HFFc6 (cell line): ENCODE results near the gene CDC5L. TPM values are rescaled to one million over a fixed set of nuclear protein-coding genes. Genes with fewer than 3 reads are reported as not detected.

Experiments
- DNase-seq: peaks from one replicate; pipeline ENCODE4 v3.0.0-alpha.2; 2018
- H3K27ac Mint-ChIP-seq: 2 replicates; pipeline ENCODE4 v1.8.0; 2020; ENCODE audit warnings: mild to moderate bottlenecking, mixed read lengths
- H3K27me3 Mint-ChIP-seq: 2 replicates; pipeline ENCODE4 v1.8.0; 2021; ENCODE audit warnings: mild to moderate bottlenecking, moderate library complexity, mixed read lengths; ENCODE audit not compliant: insufficient read depth
- H3K36me3 Mint-ChIP-seq: 2 replicates; pipeline ENCODE4 v1.8.0; 2021; ENCODE audit warnings: low read depth, mixed read lengths
- H3K4me1 Mint-ChIP-seq: 2 replicates; pipeline ENCODE4 v1.8.0; 2020; ENCODE audit warnings: low read depth, mixed read lengths
- H3K4me3 Mint-ChIP-seq: 2 replicates; pipeline ENCODE4 v1.8.0; 2020; ENCODE audit warnings: mild to moderate bottlenecking, moderate library complexity, mixed read lengths
- H3K9me3 Mint-ChIP-seq: 2 replicates; pipeline ENCODE4 v1.8.0; 2020; ENCODE audit warnings: mild to moderate bottlenecking, mixed read lengths
- CTCF ChIP-seq: fragments of 200-600 bp; sonication (generic); IDR thresholded peaks from 2 replicates; pipeline ENCODE4 v1.5.0; 2021; ENCODE audit warnings: antibody characterized with exemption, mild to moderate bottlenecking
- total RNA-seq, 6 experiments: library from RNA; stranded (reverse); fragmentation: NEBNext Ultra II Directional; extraction: Animal tissue kit (Norgen Biotek cat#: 25700); gene quantifications; 2 replicates in 1 of 6; 3 replicates in 5 of 6; pipeline ENCODE4 v1.2.3, GENCODE V29; 2021

The CDC5L gene
- total RNA-seq, 6 experiments from 2014 or later: 17.9 to 23.5 (median 21.6) TPM

- Mint-ChIP-seq H3K9me3 (no peaks in the 10 kb centered on the region), H3K27me3 (peaks cover 5% of the 10 kb centered on the region), H3K4me3 (peak overlapping the region; percentile 94), H3K27ac (peak overlapping the region; percentile 94), H3K36me3 (peaks cover 13% of the 10 kb centered on the region; the same call in 1 of the 2 replicates), H3K4me1 (peaks cover 35% of the 10 kb centered on the region)
- no peak for TF ChIP-seq CTCF
- DNase-seq: no peak
Observed at GRCh38 chr6:44386364-44386928, 1.1 kb upstream of the CDC5L start.

GRCh38 chr6:44386929-44387345 is 569 bp upstream of the CDC5L start:
- peaks cover 35% of the 10 kb centered on the region for H3K4me1 Mint-ChIP-seq
- peaks cover 2% of the 10 kb centered on the region for H3K27me3 Mint-ChIP-seq
- peak; percentile 37 for DNase-seq
- TF ChIP-seq CTCF: no peak
- H3K27ac Mint-ChIP-seq: peak overlapping the region; percentile 94
- no peaks in the 10 kb centered on the region for H3K9me3 Mint-ChIP-seq
- peaks cover 18% of the 10 kb centered on the region; the same call in 1 of the 2 replicates for H3K36me3 Mint-ChIP-seq
- peak overlapping the region; percentile 94 for H3K4me3 Mint-ChIP-seq

GRCh38 chr6:44388135-44388487 is 605 bp downstream of the CDC5L start:
- Mint-ChIP-seq H3K9me3 (no peaks in the 10 kb centered on the region), H3K36me3 (peaks cover 22% of the 10 kb centered on the region; the same call in 1 of the 2 replicates), H3K27ac (peak overlapping the region; percentile 94), H3K27me3 (peaks cover 2% of the 10 kb centered on the region), H3K4me1 (peaks cover 35% of the 10 kb centered on the region), H3K4me3 (peak overlapping the region; percentile 94)
- TF ChIP-seq CTCF: no peak
- DNase-seq: no peak

- peak overlapping the region; percentile 94 for H3K4me3 Mint-ChIP-seq
- peaks cover under 1% of the 10 kb centered on the region for H3K27me3 Mint-ChIP-seq
- peaks cover 35% of the 10 kb centered on the region for H3K4me1 Mint-ChIP-seq
- H3K27ac Mint-ChIP-seq: peak overlapping the region; percentile 94; the same call in 1 of the 2 replicates
- no peaks in the 10 kb centered on the region for H3K9me3 Mint-ChIP-seq
- no peak for DNase-seq
- H3K36me3 Mint-ChIP-seq: peaks cover 22% of the 10 kb centered on the region; the same call in 1 of the 2 replicates
- no peak for TF ChIP-seq CTCF
Observed at GRCh38 chr6:44388887-44389286, 1.4 kb downstream of the CDC5L start.

GRCh38 chr6:44390158-44390683 is 2.7 kb downstream of the CDC5L start:
- Mint-ChIP-seq H3K4me1 (peaks cover 35% of the 10 kb centered on the region), H3K27me3 (no peaks in the 10 kb centered on the region; the same call in none of the 2 replicates), H3K4me3 (no peak overlapping the region), H3K36me3 (peaks cover 28% of the 10 kb centered on the region), H3K27ac (no peak overlapping the region; the same call in 1 of the 2 replicates), H3K9me3 (no peaks in the 10 kb centered on the region)
- no peak for TF ChIP-seq CTCF
- no peak for DNase-seq
